Measurements from ENCODE around the gene PLEKHH2. TPM values are rescaled to one million over a fixed set of nuclear protein-coding genes. Genes with fewer than 3 reads are reported as not detected.

PLEKHH2 gene
- total RNA-seq, 2 donors from 2014 or later, result 0.26 TPM; not detected in 1

GRCh38 chr2:43737855-43738254, 100.8 kb downstream of the PLEKHH2 start:
- no peaks in the 10 kb centered on the region for H3K9me3 Mint-ChIP-seq
- no peaks in the 10 kb centered on the region for H3K4me1 Mint-ChIP-seq (ENCODE audit: low read depth in 2 of 2)

GRCh38 chr2:43738257-43738656, 101.2 kb downstream of the PLEKHH2 start:
- H3K36me3 Mint-ChIP-seq, result no peaks in the 10 kb centered on the region
- ATAC-seq, result no peak

More at GRCh38 chr2:43737855-43738254, 100.8 kb downstream of the PLEKHH2 start:
- Mint-ChIP-seq H3K27me3 (peaks cover 19 to 55% of the 10 kb centered on the region in 2 donors), H3K36me3 (no peaks in the 10 kb centered on the region), H3K4me3 (no peak overlapping the region), H3K27ac (no peak overlapping the region)
- no peak for DNase-seq (ENCODE audit: low spot score)
- no peak for ATAC-seq

GRCh38 chr2:43743706-43744105, 106.6 kb downstream of the PLEKHH2 start:
- Mint-ChIP-seq H3K27ac (no peak overlapping the region), H3K4me1 (ENCODE audit: low read depth in 2 of 2) (no peaks in the 10 kb centered on the region), H3K9me3 (no peaks in the 10 kb centered on the region), H3K36me3 (no peaks in the 10 kb centered on the region), H3K27me3 (peaks cover 18 to 24% of the 10 kb centered on the region in 2 donors), H3K4me3 (no peak overlapping the region)
- no peak for DNase-seq (ENCODE audit: low spot score)
- ATAC-seq, result no peak

More at GRCh38 chr2:43738257-43738656, 101.2 kb downstream of the PLEKHH2 start:
- H3K4me1 Mint-ChIP-seq (ENCODE audit: low read depth in 2 of 2), result no peaks in the 10 kb centered on the region
- DNase-seq (ENCODE audit: low spot score), result no peak
- H3K9me3 Mint-ChIP-seq, result no peaks in the 10 kb centered on the region
- H3K4me3 Mint-ChIP-seq, result no peak overlapping the region
- no peak overlapping the region for H3K27ac Mint-ChIP-seq
- H3K27me3 Mint-ChIP-seq, result peaks cover 19 to 51% of the 10 kb centered on the region in 2 donors

GRCh38 chr2:43745457-43745856, 108.4 kb downstream of the PLEKHH2 start:
- no peak overlapping the region for H3K4me3 Mint-ChIP-seq
- H3K4me1 Mint-ChIP-seq (ENCODE audit: low read depth in 2 of 2), result no peaks in the 10 kb centered on the region
- H3K27me3 Mint-ChIP-seq, result peaks cover 16 to 17% of the 10 kb centered on the region in 2 donors
- H3K9me3 Mint-ChIP-seq, result no peaks in the 10 kb centered on the region
- no peaks in the 10 kb centered on the region for H3K36me3 Mint-ChIP-seq
- H3K27ac Mint-ChIP-seq, result no peak overlapping the region
- DNase-seq (ENCODE audit: low spot score) (no peak), ATAC-seq (no peak)

- peaks cover 14 to 22% of the 10 kb centered on the region in 2 donors for H3K27me3 Mint-ChIP-seq
- ATAC-seq, result no peak
- no peaks in the 10 kb centered on the region for H3K36me3 Mint-ChIP-seq
- no peak overlapping the region for H3K27ac Mint-ChIP-seq
- H3K9me3 Mint-ChIP-seq, result no peaks in the 10 kb centered on the region
- H3K4me3 Mint-ChIP-seq, result no peak overlapping the region
- H3K4me1 Mint-ChIP-seq (ENCODE audit: low read depth in 2 of 2), result no peaks in the 10 kb centered on the region
- DNase-seq (ENCODE audit: low spot score), result no peak
Observed at GRCh38 chr2:43748333-43748732, 111.3 kb downstream of the PLEKHH2 start.

- peaks cover 19 to 20% of the 10 kb centered on the region in 2 donors for H3K27me3 Mint-ChIP-seq
- no peaks in the 10 kb centered on the region for H3K36me3 Mint-ChIP-seq
Observed at GRCh38 chr2:43749583-43749982, 112.5 kb downstream of the PLEKHH2 start.

GRCh38 chr2:43751476-43751990, 114.5 kb downstream of the PLEKHH2 start:
- no peak overlapping the region for H3K27ac Mint-ChIP-seq
- H3K4me3 Mint-ChIP-seq, result no peak overlapping the region
- DNase-seq (ENCODE audit: low spot score) (no peak), ATAC-seq (no peak)
- H3K36me3 Mint-ChIP-seq, result no peaks in the 10 kb centered on the region
- H3K9me3 Mint-ChIP-seq, result no peaks in the 10 kb centered on the region
- H3K27me3 Mint-ChIP-seq, result peaks cover 20 to 23% of the 10 kb centered on the region in 2 donors
- no peaks in the 10 kb centered on the region for H3K4me1 Mint-ChIP-seq (ENCODE audit: low read depth in 2 of 2)

More at GRCh38 chr2:43749583-43749982, 112.5 kb downstream of the PLEKHH2 start:
- H3K9me3 Mint-ChIP-seq, result no peaks in the 10 kb centered on the region
- H3K4me3 Mint-ChIP-seq, result no peak overlapping the region
- H3K27ac Mint-ChIP-seq, result no peak overlapping the region
- no peaks in the 10 kb centered on the region for H3K4me1 Mint-ChIP-seq (ENCODE audit: low read depth in 2 of 2)
- DNase-seq (ENCODE audit: low spot score) (no peak), ATAC-seq (no peak)

GRCh38 chr2:43752302-43752701, 115.2 kb downstream of the PLEKHH2 start:
- Mint-ChIP-seq H3K4me3 (no peak overlapping the region), H3K27ac (no peak overlapping the region), H3K9me3 (no peaks in the 10 kb centered on the region), H3K4me1 (ENCODE audit: low read depth in 2 of 2) (no peaks in the 10 kb centered on the region), H3K27me3 (peaks cover 15 to 20% of the 10 kb centered on the region in 2 donors), H3K36me3 (no peaks in the 10 kb centered on the region)
- ATAC-seq (no peak), DNase-seq (ENCODE audit: low spot score) (no peak)

- peaks cover 18 to 20% of the 10 kb centered on the region in 2 donors for H3K27me3 Mint-ChIP-seq
- H3K4me1 Mint-ChIP-seq (ENCODE audit: low read depth in 2 of 2), result no peaks in the 10 kb centered on the region
- no peak for DNase-seq (ENCODE audit: low spot score)
- H3K36me3 Mint-ChIP-seq, result no peaks in the 10 kb centered on the region
- no peak overlapping the region for H3K27ac Mint-ChIP-seq
- no peak for ATAC-seq
- H3K4me3 Mint-ChIP-seq, result no peak overlapping the region
- H3K9me3 Mint-ChIP-seq, result no peaks in the 10 kb centered on the region
Observed at GRCh38 chr2:43754180-43754579, 117.1 kb downstream of the PLEKHH2 start.

- no peaks in the 10 kb centered on the region for H3K4me1 Mint-ChIP-seq (ENCODE audit: low read depth in 2 of 2)
- no peak overlapping the region for H3K4me3 Mint-ChIP-seq
- DNase-seq (ENCODE audit: low spot score), result no peak
- peaks cover 9 to 15% of the 10 kb centered on the region in 2 donors for H3K27me3 Mint-ChIP-seq
- H3K27ac Mint-ChIP-seq, result no peak overlapping the region
- no peak for ATAC-seq
- no peaks in the 10 kb centered on the region for H3K9me3 Mint-ChIP-seq
- no peaks in the 10 kb centered on the region for H3K36me3 Mint-ChIP-seq
Observed at GRCh38 chr2:43758739-43759138, 121.7 kb downstream of the PLEKHH2 start.

GRCh38 chr2:43759195-43759594, 122.1 kb downstream of the PLEKHH2 start:
- ATAC-seq (no peak), DNase-seq (ENCODE audit: low spot score) (no peak)
- peaks cover 8 to 13% of the 10 kb centered on the region in 2 donors for H3K27me3 Mint-ChIP-seq
- no peaks in the 10 kb centered on the region for H3K9me3 Mint-ChIP-seq
- H3K27ac Mint-ChIP-seq, result no peak overlapping the region
- no peak overlapping the region for H3K4me3 Mint-ChIP-seq
- H3K4me1 Mint-ChIP-seq (ENCODE audit: low read depth in 2 of 2), result no peaks in the 10 kb centered on the region
- H3K36me3 Mint-ChIP-seq, result no peaks in the 10 kb centered on the region

GRCh38 chr2:43762286-43762685, 125.2 kb downstream of the PLEKHH2 start:
- no peaks in the 10 kb centered on the region for H3K9me3 Mint-ChIP-seq
- ATAC-seq, result peak in 1 of 2 donors; percentile 60
- H3K27ac Mint-ChIP-seq, result no peak overlapping the region
- H3K4me1 Mint-ChIP-seq (ENCODE audit: low read depth in 2 of 2), result no peaks in the 10 kb centered on the region
- H3K36me3 Mint-ChIP-seq, result no peaks in the 10 kb centered on the region
- DNase-seq (ENCODE audit: low spot score), result no peak
- H3K27me3 Mint-ChIP-seq, result peaks cover 4 to 20% of the 10 kb centered on the region in 2 donors
- H3K4me3 Mint-ChIP-seq, result no peak overlapping the region

GRCh38 chr2:43763091-43763490, 126.0 kb downstream of the PLEKHH2 start:
- no peak for ATAC-seq
- H3K4me3 Mint-ChIP-seq, result no peak overlapping the region
- H3K4me1 Mint-ChIP-seq (ENCODE audit: low read depth in 2 of 2), result no peaks in the 10 kb centered on the region
- no peak for DNase-seq (ENCODE audit: low spot score)
- H3K27ac Mint-ChIP-seq, result no peak overlapping the region
- peaks cover 4 to 20% of the 10 kb centered on the region in 2 donors for H3K27me3 Mint-ChIP-seq
- H3K36me3 Mint-ChIP-seq, result no peaks in the 10 kb centered on the region
- no peaks in the 10 kb centered on the region for H3K9me3 Mint-ChIP-seq

GRCh38 chr2:43764086-43764705, 127.1 kb downstream of the PLEKHH2 start:
- H3K27ac Mint-ChIP-seq, result no peak overlapping the region
- H3K4me3 Mint-ChIP-seq, result no peak overlapping the region
- no peaks in the 10 kb centered on the region for H3K4me1 Mint-ChIP-seq (ENCODE audit: low read depth in 2 of 2)
- no peaks in the 10 kb centered on the region for H3K9me3 Mint-ChIP-seq
- ATAC-seq, result no peak
- DNase-seq (ENCODE audit: low spot score), result no peak
- no peaks in the 10 kb centered on the region for H3K36me3 Mint-ChIP-seq
- peaks cover 6 to 15% of the 10 kb centered on the region in 2 donors for H3K27me3 Mint-ChIP-seq

Data from natural killer cell treated with Interleukin-12 subunit alpha and Interleukin-12 subunit beta and Interleukin-15 and Interleukin-18, amount 100 ng/mL, for 72 hours (primary cell).